PFSK-1 (cell line): Measurements from ENCODE around the gene MED4. TPM values are rescaled to one million over a fixed set of nuclear protein-coding genes. Genes with fewer than 3 reads are reported as not detected.

Experiments
- FOXP2 ChIP-seq: optimal IDR thresholded peaks from 2 replicates; pipeline ENCODE3; 2011; ENCODE audit warnings: borderline replicate concordance, control low read depth, inconsistent platforms; ENCODE audit not compliant: insufficient read depth; ENCODE audit errors: extremely low read length, extremely low read depth
- POLR2AphosphoS5 ChIP-seq: IDR thresholded peaks from 2 replicates; pipeline ENCODE4 v1.6.1; 2012; ENCODE audit warnings: low read depth, mild to moderate bottlenecking, control low read depth, low read length, moderate library complexity
- SIN3A ChIP-seq: IDR thresholded peaks from 2 replicates; pipeline ENCODE4 v1.6.1; 2012; ENCODE audit warnings: mild to moderate bottlenecking, low read length, moderate library complexity, borderline replicate concordance; ENCODE audit not compliant: insufficient read depth
- TAF1 ChIP-seq: IDR thresholded peaks from 2 replicates; pipeline ENCODE4 v1.6.1; 2012; ENCODE audit warnings: low read length, control low read depth, borderline replicate concordance; ENCODE audit not compliant: insufficient read depth
- polyA plus RNA-seq: library from polyadenylated mRNA; unstranded; fragments of >200 nt; gene quantifications from one replicate; pipeline ENCODE4 v1.2.1, GENCODE V29; 2012; ENCODE audit warnings: low read depth, missing spikeins; ENCODE audit not compliant: insufficient read length
- TF ChIP-seq, protein P1 (sequence below), 2 experiments: IDR thresholded peaks; 2 replicates each; pipeline versions ENCODE4 v1.6.1 to v1.8.0; 2011 to 2012; ENCODE audit warnings: low read depth in 2 of 2, low read length in 2 of 2, control low read depth in 1 of 2, inconsistent platforms in 1 of 2, mild to moderate bottlenecking in 1 of 2, moderate library complexity in 1 of 2; ENCODE audit not compliant: insufficient read depth in 1 of 2

Gene MED4, protein sequence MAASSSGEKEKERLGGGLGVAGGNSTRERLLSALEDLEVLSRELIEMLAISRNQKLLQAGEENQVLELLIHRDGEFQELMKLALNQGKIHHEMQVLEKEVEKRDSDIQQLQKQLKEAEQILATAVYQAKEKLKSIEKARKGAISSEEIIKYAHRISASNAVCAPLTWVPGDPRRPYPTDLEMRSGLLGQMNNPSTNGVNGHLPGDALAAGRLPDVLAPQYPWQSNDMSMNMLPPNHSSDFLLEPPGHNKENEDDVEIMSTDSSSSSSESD
- polyA plus RNA-seq, result 15.4 TPM

DNA sequence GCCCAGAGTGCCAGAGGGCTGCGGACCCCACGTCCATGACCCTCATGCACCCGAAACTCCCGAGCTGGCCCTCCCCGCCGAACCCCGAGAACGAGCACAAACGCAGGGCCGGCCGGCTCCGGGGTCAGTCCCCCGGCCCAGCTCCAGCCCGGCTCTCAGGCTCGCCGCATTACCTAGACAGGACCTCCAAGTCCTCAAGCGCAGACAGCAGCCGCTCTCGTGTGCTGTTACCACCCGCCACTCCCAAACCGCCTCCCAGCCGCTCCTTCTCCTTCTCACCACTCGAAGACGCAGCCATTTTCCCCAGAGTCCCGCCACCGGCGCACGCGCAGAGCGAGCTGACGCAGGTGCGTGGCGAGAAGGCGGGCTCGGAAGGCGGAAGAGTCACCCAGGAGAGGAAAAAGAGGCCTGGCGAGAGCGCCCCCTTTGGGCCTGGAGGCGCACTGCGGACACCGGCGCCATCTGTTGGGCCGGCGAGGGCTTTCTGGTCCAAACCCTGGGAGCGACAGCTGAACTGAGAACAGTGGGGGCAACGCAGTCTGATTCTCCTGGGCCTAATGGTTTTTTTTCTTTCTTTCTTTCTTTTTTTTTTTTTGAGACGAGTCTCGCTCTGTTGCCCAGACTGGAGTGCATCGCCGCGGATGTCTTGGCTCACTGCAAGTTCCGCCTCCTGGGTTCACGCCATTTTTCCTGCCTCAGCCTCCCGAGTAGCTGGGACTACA lies at the start of gene MED4:
Gene MED4, minus strand, starts transcription at position 324 of the 722 bp plus-strand sequence. Its CDS starts 26 bp downstream, at position 298.
- TF ChIP-seq FOXP2, result peak; percentile 31
- no peak for TF ChIP-seq SIN3A
- peak; percentile 89 for TF ChIP-seq POLR2AphosphoS5
- TF ChIP-seq, protein P1, sequence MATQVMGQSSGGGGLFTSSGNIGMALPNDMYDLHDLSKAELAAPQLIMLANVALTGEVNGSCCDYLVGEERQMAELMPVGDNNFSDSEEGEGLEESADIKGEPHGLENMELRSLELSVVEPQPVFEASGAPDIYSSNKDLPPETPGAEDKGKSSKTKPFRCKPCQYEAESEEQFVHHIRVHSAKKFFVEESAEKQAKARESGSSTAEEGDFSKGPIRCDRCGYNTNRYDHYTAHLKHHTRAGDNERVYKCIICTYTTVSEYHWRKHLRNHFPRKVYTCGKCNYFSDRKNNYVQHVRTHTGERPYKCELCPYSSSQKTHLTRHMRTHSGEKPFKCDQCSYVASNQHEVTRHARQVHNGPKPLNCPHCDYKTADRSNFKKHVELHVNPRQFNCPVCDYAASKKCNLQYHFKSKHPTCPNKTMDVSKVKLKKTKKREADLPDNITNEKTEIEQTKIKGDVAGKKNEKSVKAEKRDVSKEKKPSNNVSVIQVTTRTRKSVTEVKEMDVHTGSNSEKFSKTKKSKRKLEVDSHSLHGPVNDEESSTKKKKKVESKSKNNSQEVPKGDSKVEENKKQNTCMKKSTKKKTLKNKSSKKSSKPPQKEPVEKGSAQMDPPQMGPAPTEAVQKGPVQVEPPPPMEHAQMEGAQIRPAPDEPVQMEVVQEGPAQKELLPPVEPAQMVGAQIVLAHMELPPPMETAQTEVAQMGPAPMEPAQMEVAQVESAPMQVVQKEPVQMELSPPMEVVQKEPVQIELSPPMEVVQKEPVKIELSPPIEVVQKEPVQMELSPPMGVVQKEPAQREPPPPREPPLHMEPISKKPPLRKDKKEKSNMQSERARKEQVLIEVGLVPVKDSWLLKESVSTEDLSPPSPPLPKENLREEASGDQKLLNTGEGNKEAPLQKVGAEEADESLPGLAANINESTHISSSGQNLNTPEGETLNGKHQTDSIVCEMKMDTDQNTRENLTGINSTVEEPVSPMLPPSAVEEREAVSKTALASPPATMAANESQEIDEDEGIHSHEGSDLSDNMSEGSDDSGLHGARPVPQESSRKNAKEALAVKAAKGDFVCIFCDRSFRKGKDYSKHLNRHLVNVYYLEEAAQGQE (IDR thresholded peaks at IDR 0.05; ENCODE audit: insufficient read depth in 1 of 2, low read depth in 2 of 2, low read length in 2 of 2), result peak in 1 of 2 experiments; percentile 36; a peak in 1 of 4 replicates
- TF ChIP-seq TAF1, result peak; percentile 91

DNA sequence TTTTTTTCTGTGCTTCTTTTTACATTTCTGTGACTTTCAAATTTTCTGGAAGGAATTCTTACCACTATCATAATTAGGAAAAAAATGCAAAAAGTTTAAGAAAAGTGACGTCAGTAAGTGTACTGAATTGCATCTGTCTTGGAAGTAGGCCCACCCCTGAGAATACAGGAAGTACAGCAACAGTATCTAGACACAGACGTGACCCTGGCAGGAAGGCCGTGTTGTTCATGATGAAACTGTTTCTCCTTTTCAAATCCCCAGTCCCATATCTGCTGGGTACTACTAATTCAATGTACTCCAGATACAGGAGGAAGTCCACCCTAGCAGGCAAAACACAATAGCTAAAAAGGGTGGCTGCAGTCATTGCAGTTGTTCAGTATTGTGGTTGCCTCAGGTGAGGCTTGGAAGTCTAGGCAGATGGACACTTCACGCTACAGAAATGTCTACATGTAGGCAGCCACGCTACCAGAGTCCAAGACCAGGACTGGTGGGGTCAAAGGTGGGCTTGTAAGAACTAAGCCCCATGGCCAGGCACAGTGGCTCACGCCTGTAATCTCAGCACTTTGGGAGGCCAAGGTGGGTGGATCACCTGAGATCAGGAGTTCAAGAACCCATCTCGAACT lies 49.6 kb upstream of the MED4 start:
- TF ChIP-seq TAF1 (no peak), SIN3A (no peak), POLR2AphosphoS5 (no peak), FOXP2 (no peak)
- TF ChIP-seq, protein P1 (IDR thresholded peaks at IDR 0.05; ENCODE audit: insufficient read depth in 1 of 2, low read depth in 2 of 2, low read length in 2 of 2), result no peak

DNA sequence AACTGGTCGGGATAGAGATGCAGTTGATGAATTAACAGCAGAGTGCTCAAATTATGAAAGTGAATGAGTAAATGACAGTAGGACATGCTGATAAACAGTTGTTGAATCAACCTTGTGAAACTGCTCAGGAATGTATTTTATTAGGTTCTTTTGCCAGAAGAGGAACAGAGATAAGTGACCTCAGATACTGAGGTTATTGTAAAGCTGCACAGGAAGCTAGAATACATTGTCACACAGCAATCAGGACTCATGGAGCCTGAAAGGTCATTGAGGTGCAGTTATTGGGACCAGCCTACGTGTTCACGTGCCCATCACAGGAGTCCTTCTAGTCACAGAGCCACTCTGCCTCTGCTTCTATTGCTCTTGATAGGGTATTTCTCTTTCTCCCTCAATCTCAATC lies 47.5 kb upstream of the MED4 start:
- no peak for TF ChIP-seq POLR2AphosphoS5
- TF ChIP-seq SIN3A, result no peak
- no peak for TF ChIP-seq TAF1
- TF ChIP-seq, protein P1 (IDR thresholded peaks at IDR 0.05; ENCODE audit: insufficient read depth in 1 of 2, low read depth in 2 of 2, low read length in 2 of 2), result no peak
- no peak for TF ChIP-seq FOXP2

DNA sequence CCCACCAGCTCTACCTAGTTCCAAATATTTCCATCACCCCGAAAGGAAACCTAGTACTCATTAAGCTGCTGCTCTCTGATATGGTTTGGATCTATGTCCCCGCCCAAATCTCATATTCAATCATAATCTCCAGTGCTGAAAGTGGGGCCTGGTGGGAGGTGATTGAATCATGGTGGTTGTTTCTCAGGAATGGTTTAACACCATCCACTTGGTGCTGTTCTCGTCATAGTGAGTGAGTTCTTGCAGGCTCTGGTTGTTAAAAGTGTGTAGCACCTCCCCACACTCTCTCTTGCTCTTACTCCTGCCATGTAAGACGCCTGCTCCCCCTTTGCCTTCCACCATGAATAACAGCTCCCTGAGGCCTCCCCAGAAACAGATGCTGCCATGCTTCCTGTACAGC lies 43.4 kb upstream of the MED4 start:
- TF ChIP-seq POLR2AphosphoS5 (no peak), TAF1 (no peak), FOXP2 (no peak), SIN3A (no peak)
- TF ChIP-seq, protein P1 (IDR thresholded peaks at IDR 0.05; ENCODE audit: insufficient read depth in 1 of 2, low read depth in 2 of 2, low read length in 2 of 2), result no peak
